Measurements from ENCODE around the gene RDH16. TPM values are rescaled to one million over a fixed set of nuclear protein-coding genes. Genes with fewer than 3 reads are reported as not detected.
"Not testable (repeated sequence)": the region's sequence is repeated elsewhere in the genome, so short reads cannot be mapped to it uniquely, and the experiment has no call there.

The RDH16 gene
- total RNA-seq, 1 experiment from 2014 or later, result 0.39 TPM

- H3K27ac Mint-ChIP-seq (ENCODE audit: unreplicated experiment); H3K9me3 ChIP-seq; BruUV-seq (replicated peaks); H3K4me1 Mint-ChIP-seq (ENCODE audit: low read depth, unreplicated experiment); H3K27me3 Mint-ChIP-seq (ENCODE audit: insufficient read depth, unreplicated experiment); DNase-seq; H3K27me3 ChIP-seq (replicated peaks; ENCODE audit: control insufficient read depth, insufficient read depth, low read length); CTCF ChIA-PET; H3K36me3 Mint-ChIP-seq (ENCODE audit: insufficient read depth, unreplicated experiment); H3K9me3 Mint-ChIP-seq (ENCODE audit: unreplicated experiment); H3K36me3 ChIP-seq (ENCODE audit: control insufficient read depth, insufficient read depth, low read length); H3K4me3 Mint-ChIP-seq (ENCODE audit: unreplicated experiment); H3K4me3 ChIP-seq (ENCODE audit: low read depth, low read length); intact Hi-C loops (cut with micrococcal nuclease; ENCODE audit: unreplicated experiment); POLR2A ChIA-PET; H3K4me1 ChIP-seq: not testable (repeated sequence)
These were observed 6.1 kb upstream of the RDH16 start for GRCh38 chr12:56963557-56963956.

DNA sequence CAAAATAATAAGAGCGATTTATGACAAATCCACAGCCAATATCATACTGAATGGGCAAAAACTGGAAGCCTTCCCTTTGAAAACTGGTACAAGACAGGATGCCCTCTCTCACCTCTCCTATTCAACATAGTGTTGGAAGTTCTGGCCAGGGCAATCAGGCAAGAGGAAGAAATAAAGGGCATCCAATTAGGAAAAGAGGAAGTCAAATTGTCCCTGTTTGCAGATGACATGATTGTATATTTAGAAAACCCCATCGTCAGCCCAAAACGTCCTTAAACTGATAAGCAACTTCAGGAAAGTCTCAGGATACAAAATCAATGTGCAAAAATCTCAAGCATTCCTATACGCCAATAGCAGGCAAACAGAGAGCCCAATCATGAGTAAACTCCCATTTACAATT lies 4.8 kb upstream of the RDH16 start:
- POLR2A ChIA-PET; BruUV-seq (replicated peaks); H3K27me3 ChIP-seq (replicated peaks; ENCODE audit: control insufficient read depth, insufficient read depth, low read length); H3K27ac Mint-ChIP-seq (ENCODE audit: unreplicated experiment); DNase-seq; H3K4me1 ChIP-seq; H3K9me3 Mint-ChIP-seq (ENCODE audit: unreplicated experiment); H3K27me3 Mint-ChIP-seq (ENCODE audit: insufficient read depth, unreplicated experiment); H3K9me3 ChIP-seq; H3K4me1 Mint-ChIP-seq (ENCODE audit: low read depth, unreplicated experiment); intact Hi-C loops (cut with micrococcal nuclease; ENCODE audit: unreplicated experiment); H3K36me3 Mint-ChIP-seq (ENCODE audit: insufficient read depth, unreplicated experiment); CTCF ChIA-PET; H3K4me3 Mint-ChIP-seq (ENCODE audit: unreplicated experiment); H3K4me3 ChIP-seq (ENCODE audit: low read depth, low read length); H3K36me3 ChIP-seq (ENCODE audit: control insufficient read depth, insufficient read depth, low read length): not testable (repeated sequence)

GRCh38 chr12:56958422-56958821 lies 1.0 kb upstream of the RDH16 start:
- H3K36me3 ChIP-seq (ENCODE audit: control insufficient read depth, insufficient read depth, low read length), result no peaks in the 10 kb centered on the region
- CTCF ChIA-PET, result no interaction called here
- no peaks in the 10 kb centered on the region for H3K9me3 ChIP-seq
- no peaks in the 10 kb centered on the region for H3K9me3 Mint-ChIP-seq (ENCODE audit: unreplicated experiment)
- no peak overlapping the region for H3K4me3 ChIP-seq (ENCODE audit: low read depth, low read length)
- intact Hi-C loops (cut with micrococcal nuclease; ENCODE audit: unreplicated experiment), result no loop called here
- no TSS peak for BruUV-seq (replicated peaks)
- no peaks in the 10 kb centered on the region for H3K27me3 Mint-ChIP-seq (ENCODE audit: insufficient read depth, unreplicated experiment)
- no peaks in the 10 kb centered on the region for H3K36me3 Mint-ChIP-seq (ENCODE audit: insufficient read depth, unreplicated experiment)
- H3K4me3 Mint-ChIP-seq (ENCODE audit: unreplicated experiment), result no peak overlapping the region
- peaks cover 12% of the 10 kb centered on the region; the same call in 1 of the 2 replicates for H3K4me1 ChIP-seq
- no peak for DNase-seq
- POLR2A ChIA-PET, result no interaction called here
- TF ChIP-seq, protein P1, sequence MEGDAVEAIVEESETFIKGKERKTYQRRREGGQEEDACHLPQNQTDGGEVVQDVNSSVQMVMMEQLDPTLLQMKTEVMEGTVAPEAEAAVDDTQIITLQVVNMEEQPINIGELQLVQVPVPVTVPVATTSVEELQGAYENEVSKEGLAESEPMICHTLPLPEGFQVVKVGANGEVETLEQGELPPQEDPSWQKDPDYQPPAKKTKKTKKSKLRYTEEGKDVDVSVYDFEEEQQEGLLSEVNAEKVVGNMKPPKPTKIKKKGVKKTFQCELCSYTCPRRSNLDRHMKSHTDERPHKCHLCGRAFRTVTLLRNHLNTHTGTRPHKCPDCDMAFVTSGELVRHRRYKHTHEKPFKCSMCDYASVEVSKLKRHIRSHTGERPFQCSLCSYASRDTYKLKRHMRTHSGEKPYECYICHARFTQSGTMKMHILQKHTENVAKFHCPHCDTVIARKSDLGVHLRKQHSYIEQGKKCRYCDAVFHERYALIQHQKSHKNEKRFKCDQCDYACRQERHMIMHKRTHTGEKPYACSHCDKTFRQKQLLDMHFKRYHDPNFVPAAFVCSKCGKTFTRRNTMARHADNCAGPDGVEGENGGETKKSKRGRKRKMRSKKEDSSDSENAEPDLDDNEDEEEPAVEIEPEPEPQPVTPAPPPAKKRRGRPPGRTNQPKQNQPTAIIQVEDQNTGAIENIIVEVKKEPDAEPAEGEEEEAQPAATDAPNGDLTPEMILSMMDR (IDR thresholded peaks at IDR 0.05; ENCODE audit: insufficient read depth in 1 of 2, low read depth in 1 of 2, low read length in 1 of 2, severe bottlenecking in 1 of 2, unreplicated experiment in 1 of 2), result no peak
- no peak overlapping the region for H3K27ac Mint-ChIP-seq (ENCODE audit: unreplicated experiment)
- peaks cover 13% of the 10 kb centered on the region for H3K4me1 Mint-ChIP-seq (ENCODE audit: low read depth, unreplicated experiment)
- no peaks in the 10 kb centered on the region for H3K27me3 ChIP-seq (replicated peaks; ENCODE audit: control insufficient read depth, insufficient read depth, low read length)

GRCh38 chr12:56955631-56956256 lies 1.7 kb downstream of the RDH16 start:
- no peaks in the 10 kb centered on the region for H3K9me3 ChIP-seq
- H3K4me3 Mint-ChIP-seq (ENCODE audit: unreplicated experiment), result no peak overlapping the region
- ChIA-PET POLR2A (no interaction called here), CTCF (no interaction called here)
- H3K27ac Mint-ChIP-seq (ENCODE audit: unreplicated experiment), result no peak overlapping the region
- H3K9me3 Mint-ChIP-seq (ENCODE audit: unreplicated experiment), result no peaks in the 10 kb centered on the region
- H3K4me1 Mint-ChIP-seq (ENCODE audit: low read depth, unreplicated experiment), result peaks cover 13% of the 10 kb centered on the region
- no peak for DNase-seq
- no peak overlapping the region for H3K4me3 ChIP-seq (ENCODE audit: low read depth, low read length)
- no TSS peak for BruUV-seq (replicated peaks)
- peaks cover 12% of the 10 kb centered on the region; the same call in 1 of the 2 replicates for H3K4me1 ChIP-seq
- no peaks in the 10 kb centered on the region for H3K27me3 Mint-ChIP-seq (ENCODE audit: insufficient read depth, unreplicated experiment)
- intact Hi-C loops (cut with micrococcal nuclease; ENCODE audit: unreplicated experiment), result no loop called here
- no peaks in the 10 kb centered on the region for H3K27me3 ChIP-seq (replicated peaks; ENCODE audit: control insufficient read depth, insufficient read depth, low read length)
- no peaks in the 10 kb centered on the region for H3K36me3 ChIP-seq (ENCODE audit: control insufficient read depth, insufficient read depth, low read length)
- TF ChIP-seq, protein P1 (IDR thresholded peaks at IDR 0.05; ENCODE audit: insufficient read depth in 1 of 2, low read depth in 1 of 2, low read length in 1 of 2, severe bottlenecking in 1 of 2, unreplicated experiment in 1 of 2), result no peak
- no peaks in the 10 kb centered on the region for H3K36me3 Mint-ChIP-seq (ENCODE audit: insufficient read depth, unreplicated experiment)
